Keratinocyte (primary cell): Measurements from ENCODE around the gene TRIM21. TPM values are rescaled to one million over a fixed set of nuclear protein-coding genes. Genes with fewer than 3 reads are reported as not detected.

ENCODE experiments used
- DNase-seq: peaks from one replicate; pipeline ENCODE4 v3.0.0-alpha.2; 2011; ENCODE audit warnings: low read depth, missing footprints, low spot score
- FAIRE-seq: peaks from 2 replicates; lab custom pipeline; 2011; peaks lifted over from hg19 to GRCh38; lab: Jason Lieb, UNC
- H2AFZ ChIP-seq: 2 replicates; pipeline ENCODE4 v1.6.0; 2012; ENCODE audit warnings: low read length, control low read depth, inconsistent platforms; ENCODE audit not compliant: control insufficient read depth
- H3K27ac ChIP-seq: 2 replicates; pipeline ENCODE4 v1.5.1; 2011; ENCODE audit warnings: low read length; ENCODE audit not compliant: control insufficient read depth, insufficient read depth
- H3K27me3 ChIP-seq: 3 replicates; pipeline ENCODE4 v1.6.0; 2011; ENCODE audit warnings: low read length; ENCODE audit not compliant: control insufficient read depth, insufficient read depth; ENCODE audit errors: extremely low read depth
- H3K36me3 ChIP-seq, 2 experiments: 2 replicates in 1 of 2; 3 replicates in 1 of 2; pipeline ENCODE4 v1.5.1; 2011; ENCODE audit warnings: low read length in 2 of 2, mild to moderate bottlenecking in 1 of 2; ENCODE audit not compliant: control insufficient read depth in 2 of 2, insufficient read depth in 2 of 2; ENCODE audit errors: extremely low read depth in 1 of 2
- H3K4me1 ChIP-seq: 3 replicates; pipeline ENCODE4 v1.5.1; 2011; ENCODE audit warnings: low read length; ENCODE audit not compliant: control insufficient read depth, insufficient read depth; ENCODE audit errors: extremely low read depth
- H3K4me2 ChIP-seq: 3 replicates; pipeline ENCODE4 v1.6.0; 2011; ENCODE audit warnings: low read depth, low read length; ENCODE audit not compliant: control insufficient read depth, insufficient read depth; ENCODE audit errors: extremely low read depth
- H3K4me3 ChIP-seq, 3 experiments: fragments of 200-600 bp in 1 of 3; sonication (generic) in 1 of 3; 2 replicates in 2 of 3; 3 replicates in 1 of 3; pipeline ENCODE4 v1.5.1; 2011 to 2016; ENCODE audit warnings: low read length in 3 of 3, mild to moderate bottlenecking in 3 of 3, control low read depth in 2 of 3, inconsistent platforms in 1 of 3, low read depth in 1 of 3, mixed read lengths in 1 of 3, mixed run types in 1 of 3, moderate library complexity in 1 of 3; ENCODE audit not compliant: control insufficient read depth in 2 of 3, insufficient read depth in 2 of 3; ENCODE audit errors: extremely low read depth in 1 of 3
- H3K79me2 ChIP-seq: 2 replicates; pipeline ENCODE4 v1.6.0; 2012; ENCODE audit warnings: low read length; ENCODE audit not compliant: control insufficient read depth, insufficient read depth
- H3K9ac ChIP-seq: 3 replicates; pipeline ENCODE4 v1.6.0; 2011; ENCODE audit warnings: low read length; ENCODE audit not compliant: control insufficient read depth, insufficient read depth; ENCODE audit errors: extremely low read depth
- H3K9me1 ChIP-seq: 3 replicates; pipeline ENCODE4 v1.6.0; 2011; ENCODE audit warnings: low read length; ENCODE audit not compliant: control insufficient read depth, insufficient read depth; ENCODE audit errors: extremely low read depth
- H3K9me3 ChIP-seq: 2 replicates; pipeline ENCODE4 v1.5.1; 2012; ENCODE audit warnings: low read depth, low read length; ENCODE audit not compliant: control insufficient read depth
- H4K20me1 ChIP-seq: 3 replicates; pipeline ENCODE4 v1.6.0; 2011; ENCODE audit warnings: low read length; ENCODE audit not compliant: control insufficient read depth, insufficient read depth; ENCODE audit errors: extremely low read depth
- CTCF ChIP-seq, 3 experiments: IDR thresholded peaks in 1 of 3; conservative IDR thresholded peaks in 1 of 3; optimal IDR thresholded peaks in 1 of 3; 2 replicates in 2 of 3; 3 replicates in 1 of 3; pipeline versions ENCODE3 to v1.5.1; 2011; ENCODE audit warnings: low read length in 3 of 3, mild to moderate bottlenecking in 3 of 3, moderate library complexity in 2 of 3, control low read depth in 1 of 3, inconsistent platforms in 1 of 3; ENCODE audit not compliant: insufficient read depth in 2 of 3; ENCODE audit errors: extremely low read depth in 1 of 3
- EZH2 ChIP-seq: IDR thresholded peaks from one replicate; pipeline ENCODE4 v1.6.1; 2012; ENCODE audit warnings: inconsistent platforms, mild to moderate bottlenecking, low read length, moderate library complexity
- dilution Hi-C: fragments of 300-500 bp; cut with MboI; formaldehyde crosslinking; loops from one replicate; pipeline ENCODE4 v1.7.0; 2020; ENCODE audit warnings: low sequenced_read_pairs; ENCODE audit not compliant: extremely low pct_ligation_motif_present
- polyA plus RNA-seq, 5 experiments: library from polyadenylated mRNA; depleted of rRNA in 3 of 5; stranded (reverse) in 3 of 5; stranded (forward) in 1 of 5; unstranded in 1 of 5; fragments of >200 nt; gene quantifications; 1 replicate in 1 of 5; 2 replicates in 3 of 5; 3 replicates in 1 of 5; pipeline versions ENCODE4 v1.2.1 to v1.2.3, GENCODE V29; 2011 to 2012; ENCODE audit warnings: missing spikeins in 2 of 5, low read depth in 1 of 5, low replicate concordance in 1 of 5

The TRIM21 gene
- polyA plus RNA-seq, 1 donor (not counting 4 experiments of a cell fraction or from before 2014, with no cell fraction given): 57.1 TPM

GRCh38 chr11:4430051-4430450, 36.5 kb upstream of the TRIM21 start:
- Histone ChIP-seq H4K20me1 (no peaks in the 10 kb centered on the region), H3K9me3 (no peaks in the 10 kb centered on the region), H3K4me2 (no peak overlapping the region), H3K4me1 (no peaks in the 10 kb centered on the region), H3K27ac (no peak overlapping the region), H3K4me3 (no peak overlapping the region), H2AFZ (no peak overlapping the region), H3K36me3 (no peaks in the 10 kb centered on the region), H3K27me3 (no peaks in the 10 kb centered on the region), H3K9me1 (no peaks in the 10 kb centered on the region), H3K79me2 (no peaks in the 10 kb centered on the region), H3K9ac (no peak overlapping the region)
- no peak for DNase-seq
- TF ChIP-seq EZH2 (no peak), CTCF (optimal IDR thresholded peaks at IDR 0.05 in 1 of 3, IDR thresholded peaks at IDR 0.05 in 1 of 3, conservative IDR thresholded peaks at IDR 0.05 in 1 of 3; ENCODE audit: extremely low read depth in 1 of 3, insufficient read depth in 2 of 3, low read length in 3 of 3) (no peak)
- no peak for FAIRE-seq
- dilution Hi-C loops: no loop called here

- no peak overlapping the region for H3K9ac ChIP-seq
- dilution Hi-C loops: no loop called here
- no peaks in the 10 kb centered on the region for H3K27me3 ChIP-seq
- no peak overlapping the region for H3K27ac ChIP-seq
- H3K9me1 ChIP-seq: no peaks in the 10 kb centered on the region
- FAIRE-seq: no peak
- no peaks in the 10 kb centered on the region for H3K79me2 ChIP-seq
- H4K20me1 ChIP-seq: no peaks in the 10 kb centered on the region
- no peak overlapping the region for H3K4me3 ChIP-seq
- H2AFZ ChIP-seq: no peak overlapping the region
- H3K9me3 ChIP-seq: no peaks in the 10 kb centered on the region
- DNase-seq: no peak
- no peak for TF ChIP-seq CTCF (optimal IDR thresholded peaks at IDR 0.05 in 1 of 3, IDR thresholded peaks at IDR 0.05 in 1 of 3, conservative IDR thresholded peaks at IDR 0.05 in 1 of 3; ENCODE audit: extremely low read depth in 1 of 3, insufficient read depth in 2 of 3, low read length in 3 of 3)
- TF ChIP-seq EZH2: no peak
- no peaks in the 10 kb centered on the region for H3K4me1 ChIP-seq
- H3K4me2 ChIP-seq: no peak overlapping the region
- H3K36me3 ChIP-seq: no peaks in the 10 kb centered on the region
Measured at GRCh38 chr11:4418403-4418802, 24.9 kb upstream of the TRIM21 start.
